Measurements from ENCODE around the gene RNU6-1. TPM values are rescaled to one million over a fixed set of nuclear protein-coding genes. Genes with fewer than 3 reads are reported as not detected.

RNU6-1 gene
- polyA plus RNA-seq, 1 donor: not detected

- no peak for DNase-seq (ENCODE audit: low read depth)
Measured at GRCh38 chr15:67833710-67834511, 5.9 kb downstream of the RNU6-1 start.

GRCh38 chr15:67832897-67833709, 6.7 kb downstream of the RNU6-1 start:
- no peak for DNase-seq (ENCODE audit: low read depth)

- no peak for DNase-seq (ENCODE audit: low read depth)
Measured at GRCh38 chr15:67832031-67832551, 7.8 kb downstream of the RNU6-1 start.

GRCh38 chr15:67831363-67831762, 8.5 kb downstream of the RNU6-1 start:
- no peak for DNase-seq (ENCODE audit: low read depth)

GRCh38 chr15:67829647-67830504, 10.0 kb downstream of the RNU6-1 start:
- no peak for DNase-seq (ENCODE audit: low read depth)

GRCh38 chr15:67828969-67829646, 10.7 kb downstream of the RNU6-1 start:
- DNase-seq (ENCODE audit: low read depth): no peak

- no peak for DNase-seq (ENCODE audit: low read depth)
Measured at GRCh38 chr15:67828278-67828968, 11.4 kb downstream of the RNU6-1 start.

GRCh38 chr15:67827562-67828277, 12.1 kb downstream of the RNU6-1 start:
- DNase-seq (ENCODE audit: low read depth): no peak

- DNase-seq (ENCODE audit: low read depth): no peak
Measured at GRCh38 chr15:67826717-67827561, 12.9 kb downstream of the RNU6-1 start.

- no peak for DNase-seq (ENCODE audit: low read depth)
Measured at GRCh38 chr15:67825881-67826716, 13.7 kb downstream of the RNU6-1 start.

- no peak for DNase-seq (ENCODE audit: low read depth)
Measured at GRCh38 chr15:67824976-67825880, 14.6 kb downstream of the RNU6-1 start, which contains the start of gene SKOR1. TSS of gene SKOR1 (plus strand) at chr15:67825509. CDS start at chr15:67825603, 94 bp downstream.

GRCh38 chr15:67824197-67824968, 15.5 kb downstream of the RNU6-1 start:
- DNase-seq (ENCODE audit: low read depth): no peak

GRCh38 chr15:67823314-67824196, 16.3 kb downstream of the RNU6-1 start:
- DNase-seq (ENCODE audit: low read depth): no peak

- DNase-seq (ENCODE audit: low read depth): no peak
Measured at GRCh38 chr15:67822537-67823313, 17.1 kb downstream of the RNU6-1 start.
